Thoracic aorta (tissue), 2 donors: Measurements from ENCODE around the gene DSN1. TPM values are rescaled to one million over a fixed set of nuclear protein-coding genes. Genes with fewer than 3 reads are reported as not detected.

Source experiments
- ATAC-seq: fragments of 150-250 bp; one replicate; pipeline ENCODE4 v1.8.0; 2017; ENCODE audit warnings: low read depth; ENCODE audit not compliant: insufficient number of reproducible peaks, low FRiP score
- DNase-seq: peaks from one replicate; pipeline ENCODE4 v3.0.0-alpha.2; 2020; ENCODE audit warnings: low spot score
- H3K27ac ChIP-seq, 2 donors: fragments of 200-600 bp; sonication (generic); 1 replicate in 1 of 2; 2 replicates in 1 of 2; pipeline ENCODE4 v1.5.1; 2016; ENCODE audit warnings: mild to moderate bottlenecking in 2 of 2, moderate library complexity in 2 of 2
- H3K27me3 ChIP-seq: fragments of 200-600 bp; sonication (generic); replicated peaks from 2 replicates; pipeline ENCODE4 v1.6.0; 2016; ENCODE audit warnings: mild to moderate bottlenecking; ENCODE audit not compliant: insufficient read depth
- H3K36me3 ChIP-seq: fragments of 200-600 bp; sonication (generic); one replicate; pipeline ENCODE4 v1.5.1; 2016
- H3K4me1 ChIP-seq, 2 donors: fragments of 200-600 bp; sonication (generic); 1 replicate in 1 of 2; 2 replicates in 1 of 2; pipeline versions ENCODE4 v1.5.1 to v1.6.0; 2016; ENCODE audit warnings: low read depth in 2 of 2, mild to moderate bottlenecking in 1 of 2; ENCODE audit not compliant: control insufficient read depth in 1 of 2
- H3K4me3 ChIP-seq: fragments of 200-600 bp; sonication (generic); 2 replicates; pipeline ENCODE4 v1.5.1; 2016; ENCODE audit warnings: mild to moderate bottlenecking
- H3K9me3 ChIP-seq: fragments of 200-600 bp; sonication (generic); 2 replicates; pipeline ENCODE4 v1.5.1; 2016
- total RNA-seq, 2 donors: library from RNA; depleted of rRNA; stranded (reverse); fragments of >200 nt; gene quantifications; one replicate each; pipeline versions ENCODE4 v1.1.0 to v1.2.3, GENCODE V29; 2016
- TF ChIP-seq, protein P1 (sequence below): fragments of 200-600 bp; sonication (generic); IDR thresholded peaks from one replicate; pipeline ENCODE4 v1.5.1; 2019; ENCODE audit warnings: antibody characterized with exemption

DSN1 gene
- total RNA-seq, 2 donors from 2014 or later = 5.6 to 6.1 TPM

GRCh38 chr20:36795691-36796090 lies 22.1 kb upstream of the DSN1 start:
- Histone ChIP-seq H3K27ac (no peak overlapping the region), H3K27me3 (no peaks in the 10 kb centered on the region), H3K4me1 (no peaks in the 10 kb centered on the region), H3K36me3 (peaks cover 64% of the 10 kb centered on the region), H3K4me3 (no peak overlapping the region), H3K9me3 (no peaks in the 10 kb centered on the region)
- TF ChIP-seq, protein P1, sequence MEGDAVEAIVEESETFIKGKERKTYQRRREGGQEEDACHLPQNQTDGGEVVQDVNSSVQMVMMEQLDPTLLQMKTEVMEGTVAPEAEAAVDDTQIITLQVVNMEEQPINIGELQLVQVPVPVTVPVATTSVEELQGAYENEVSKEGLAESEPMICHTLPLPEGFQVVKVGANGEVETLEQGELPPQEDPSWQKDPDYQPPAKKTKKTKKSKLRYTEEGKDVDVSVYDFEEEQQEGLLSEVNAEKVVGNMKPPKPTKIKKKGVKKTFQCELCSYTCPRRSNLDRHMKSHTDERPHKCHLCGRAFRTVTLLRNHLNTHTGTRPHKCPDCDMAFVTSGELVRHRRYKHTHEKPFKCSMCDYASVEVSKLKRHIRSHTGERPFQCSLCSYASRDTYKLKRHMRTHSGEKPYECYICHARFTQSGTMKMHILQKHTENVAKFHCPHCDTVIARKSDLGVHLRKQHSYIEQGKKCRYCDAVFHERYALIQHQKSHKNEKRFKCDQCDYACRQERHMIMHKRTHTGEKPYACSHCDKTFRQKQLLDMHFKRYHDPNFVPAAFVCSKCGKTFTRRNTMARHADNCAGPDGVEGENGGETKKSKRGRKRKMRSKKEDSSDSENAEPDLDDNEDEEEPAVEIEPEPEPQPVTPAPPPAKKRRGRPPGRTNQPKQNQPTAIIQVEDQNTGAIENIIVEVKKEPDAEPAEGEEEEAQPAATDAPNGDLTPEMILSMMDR = no peak
- ATAC-seq (no peak), DNase-seq (no peak)

DNA sequence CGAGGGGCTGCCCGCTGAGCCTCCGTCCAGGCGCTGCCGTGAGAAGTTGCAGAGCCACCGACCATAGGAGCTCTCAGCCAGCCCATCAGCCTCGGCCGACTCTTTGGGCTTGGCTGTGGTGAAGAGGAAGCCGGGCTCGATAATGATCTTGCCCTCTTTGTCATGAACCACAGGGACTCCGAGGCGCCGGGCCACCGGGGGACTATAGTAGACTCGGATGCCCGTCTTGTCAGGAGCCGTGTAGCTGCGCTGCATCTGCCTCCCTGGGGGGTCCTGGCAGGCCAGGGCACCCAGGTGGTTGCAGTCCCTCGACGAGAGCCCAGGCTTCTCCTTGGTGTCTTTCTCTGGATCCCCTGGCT lies 20.5 kb upstream of the DSN1 start:
- no peak overlapping the region for H3K4me3 ChIP-seq
- no peaks in the 10 kb centered on the region for H3K4me1 ChIP-seq
- no peak overlapping the region for H3K27ac ChIP-seq
- ATAC-seq (no peak), DNase-seq (no peak)
- H3K9me3 ChIP-seq = no peaks in the 10 kb centered on the region
- no peaks in the 10 kb centered on the region for H3K27me3 ChIP-seq
- TF ChIP-seq, protein P1 = no peak
- peaks cover 51% of the 10 kb centered on the region for H3K36me3 ChIP-seq

GRCh38 chr20:36793294-36794115 lies 19.9 kb upstream of the DSN1 start:
- ATAC-seq (no peak), DNase-seq (no peak)
- Histone ChIP-seq H3K4me3 (no peak overlapping the region), H3K27me3 (no peaks in the 10 kb centered on the region), H3K36me3 (peaks cover 45% of the 10 kb centered on the region), H3K9me3 (no peaks in the 10 kb centered on the region), H3K4me1 (no peaks in the 10 kb centered on the region), H3K27ac (no peak overlapping the region)
- TF ChIP-seq, protein P1 = no peak

GRCh38 chr20:36792422-36792821 lies 18.9 kb upstream of the DSN1 start:
- DNase-seq = no peak
- TF ChIP-seq, protein P1 = peak; percentile 54
- no peak overlapping the region for H3K4me3 ChIP-seq
- ATAC-seq = no peak
- H3K27ac ChIP-seq = no peak overlapping the region
- no peaks in the 10 kb centered on the region for H3K4me1 ChIP-seq
- no peaks in the 10 kb centered on the region for H3K9me3 ChIP-seq
- peaks cover 35% of the 10 kb centered on the region for H3K36me3 ChIP-seq
- no peaks in the 10 kb centered on the region for H3K27me3 ChIP-seq

DNA sequence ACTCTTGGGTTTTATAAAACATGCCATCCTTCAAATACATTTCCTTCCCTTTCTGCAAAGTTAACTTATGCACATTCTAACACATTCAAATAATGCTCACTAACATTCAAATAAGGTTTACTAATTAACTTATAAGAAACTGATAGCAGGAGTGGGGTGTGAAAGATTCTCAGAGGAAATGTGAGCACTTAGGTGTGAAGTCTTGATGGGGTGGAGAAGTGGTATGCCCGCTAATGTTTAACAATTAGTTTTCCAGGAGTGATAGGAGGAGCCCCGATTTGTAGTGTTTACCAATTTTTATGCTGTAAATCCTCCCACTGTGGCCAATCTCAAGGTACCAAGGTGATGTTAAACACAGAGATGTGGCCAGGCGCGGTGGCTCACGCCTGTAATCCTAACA lies 18.3 kb upstream of the DSN1 start:
- H3K36me3 ChIP-seq = peaks cover 30% of the 10 kb centered on the region

More for the DNA sequence above, 18.3 kb upstream of the DSN1 start:
- no peak overlapping the region for H3K4me3 ChIP-seq
- H3K9me3 ChIP-seq = no peaks in the 10 kb centered on the region
- TF ChIP-seq, protein P1 = no peak
- H3K27me3 ChIP-seq = no peaks in the 10 kb centered on the region
- no peak for ATAC-seq
- H3K4me1 ChIP-seq = no peaks in the 10 kb centered on the region
- H3K27ac ChIP-seq = no peak overlapping the region
- DNase-seq = no peak
